EH (cell line): ENCODE results near the gene PIGV.

Experiments
- DNase-seq: peaks from one replicate; pipeline ENCODE4 v3.0.0-alpha.2; 2015; ENCODE audit warnings: low read depth

PIGV gene

GRCh38 chr1:26787706-26788514 is at the start of gene PIGV:
Gene PIGV, plus strand, starts transcription at chr1:26787950. Its CDS starts 2,866 bp downstream, at chr1:26790816.
- peak; percentile 86 for DNase-seq

- DNase-seq = no peak
Measured at GRCh38 chr1:26739329-26739914, 48.3 kb upstream of the PIGV start.

GRCh38 chr1:26740023-26740634 is 47.6 kb upstream of the PIGV start:
- DNase-seq = no peak

GRCh38 chr1:26740952-26741351 is 46.8 kb upstream of the PIGV start:
- DNase-seq = no peak

GRCh38 chr1:26743426-26744059 is 44.2 kb upstream of the PIGV start:
- no peak for DNase-seq

GRCh38 chr1:26744075-26744959 is 43.4 kb upstream of the PIGV start:
- peak; percentile 97 for DNase-seq

- DNase-seq = peak; percentile 68
Measured at GRCh38 chr1:26745191-26745590, 42.6 kb upstream of the PIGV start.

- no peak for DNase-seq
Measured at GRCh38 chr1:26747048-26747447, 40.7 kb upstream of the PIGV start.

- no peak for DNase-seq
Measured at GRCh38 chr1:26748351-26748750, 39.4 kb upstream of the PIGV start.

GRCh38 chr1:26749458-26749857 is 38.3 kb upstream of the PIGV start:
- DNase-seq = no peak

GRCh38 chr1:26750428-26750827 is 37.3 kb upstream of the PIGV start:
- DNase-seq = no peak

GRCh38 chr1:26752519-26752918 is 35.2 kb upstream of the PIGV start:
- no peak for DNase-seq

GRCh38 chr1:26754086-26754874 is 33.5 kb upstream of the PIGV start:
- no peak for DNase-seq

- DNase-seq = no peak
Measured at GRCh38 chr1:26758358-26758757, 29.4 kb upstream of the PIGV start.

GRCh38 chr1:26759531-26759930 is 28.2 kb upstream of the PIGV start:
- no peak for DNase-seq

GRCh38 chr1:26761217-26761616 is 26.5 kb upstream of the PIGV start:
- DNase-seq = no peak

GRCh38 chr1:26767714-26768113 is 20.0 kb upstream of the PIGV start:
- DNase-seq = no peak

- DNase-seq = peak; percentile 94
Measured at GRCh38 chr1:26768755-26769154, 19.0 kb upstream of the PIGV start.

- DNase-seq = no peak
Measured at GRCh38 chr1:26771285-26771642, 16.5 kb upstream of the PIGV start.

GRCh38 chr1:26771643-26772321 is 16.0 kb upstream of the PIGV start:
- DNase-seq = peak; percentile 99
